GM23338 (cell line): ENCODE measurements around the gene PGM2. TPM values are rescaled to one million over a fixed set of nuclear protein-coding genes. Genes with fewer than 3 reads are reported as not detected.

ENCODE experiments used
- ATAC-seq: fragments of 200-7000 bp; cut with Tn5 transposase; 3 replicates; pipeline ENCODE4 v1.9.1; 2020
- DNase-seq: peaks from one replicate; pipeline ENCODE4 v3.0.0-alpha.2; 2015; ENCODE audit warnings: low spot score
- H2AFZ ChIP-seq: fragments of 200-600 bp; sonication (generic); 2 replicates; pipeline ENCODE4 v1.8.0; 2016; ENCODE audit warnings: antibody characterized with exemption, mild to moderate bottlenecking, moderate library complexity
- H3F3A ChIP-seq: fragments of 200-600 bp; sonication (generic); replicated peaks from 2 replicates; pipeline ENCODE4 v1.8.0; 2017; ENCODE audit warnings: antibody characterized with exemption, mixed run types, low read depth
- H3K27ac ChIP-seq: fragments of 200-600 bp; sonication (generic); 2 replicates; pipeline ENCODE4 v1.6.1; 2016; ENCODE audit warnings: low read depth
- H3K27me3 ChIP-seq: fragments of 200-600 bp; sonication (generic); 2 replicates; pipeline ENCODE4 v1.8.0; 2016; ENCODE audit warnings: mild to moderate bottlenecking, mixed run types, moderate library complexity; ENCODE audit not compliant: insufficient read depth
- H3K36me3 ChIP-seq: fragments of 200-600 bp; sonication (generic); 2 replicates; pipeline ENCODE4 v1.8.0; 2016; ENCODE audit warnings: mild to moderate bottlenecking; ENCODE audit not compliant: insufficient read depth
- H3K4me1 ChIP-seq: fragments of 200-600 bp; sonication (generic); 2 replicates; pipeline ENCODE4 v1.8.0; 2016; ENCODE audit warnings: mild to moderate bottlenecking, moderate library complexity; ENCODE audit not compliant: insufficient read depth
- H3K4me2 ChIP-seq: fragments of 200-600 bp; sonication (generic); 2 replicates; pipeline ENCODE4 v1.7.1; 2017; ENCODE audit warnings: mixed run types
- H3K4me3 ChIP-seq: fragments of 200-600 bp; sonication (generic); 2 replicates; pipeline ENCODE4 v1.6.1; 2016; ENCODE audit warnings: mixed run types
- H3K79me2 ChIP-seq: fragments of 200-600 bp; sonication (generic); replicated peaks from 2 replicates; pipeline ENCODE4 v1.8.0; 2017; ENCODE audit warnings: mild to moderate bottlenecking; ENCODE audit not compliant: insufficient read depth
- H3K9me2 ChIP-seq: fragments of 200-600 bp; sonication (generic); 2 replicates; pipeline ENCODE4 v1.8.0; 2017; ENCODE audit not compliant: insufficient read depth
- H4K20me1 ChIP-seq: fragments of 200-600 bp; sonication (generic); replicated peaks from 2 replicates; pipeline ENCODE4 v1.8.0; 2017; ENCODE audit warnings: mild to moderate bottlenecking; ENCODE audit not compliant: insufficient read depth
- H3K27ac Mint-ChIP-seq: 2 replicates; pipeline ENCODE4 v1.8.0; 2020; ENCODE audit warnings: inconsistent platforms, mild to moderate bottlenecking, moderate library complexity, mixed read lengths
- H3K27me3 Mint-ChIP-seq: 3 replicates; pipeline ENCODE4 v1.8.0; 2022; ENCODE audit warnings: low read depth, mild to moderate bottlenecking, moderate library complexity, mixed read lengths, inconsistent platforms; ENCODE audit not compliant: insufficient read depth, poor library complexity
- H3K36me3 Mint-ChIP-seq: 3 replicates; pipeline ENCODE4 v1.8.0; 2021; ENCODE audit warnings: low read depth, mild to moderate bottlenecking, inconsistent platforms, moderate library complexity, mixed read lengths
- H3K4me1 Mint-ChIP-seq: 3 replicates; pipeline ENCODE4 v1.8.0; 2020; ENCODE audit warnings: mild to moderate bottlenecking, inconsistent platforms, mixed read lengths
- H3K4me3 Mint-ChIP-seq: 3 replicates; pipeline ENCODE4 v1.8.0; 2021; ENCODE audit warnings: moderate library complexity, mild to moderate bottlenecking, inconsistent platforms, mixed read lengths
- H3K9me3 Mint-ChIP-seq: 3 replicates; pipeline ENCODE4 v1.8.0; 2020; ENCODE audit warnings: moderate library complexity, mild to moderate bottlenecking, inconsistent platforms, mixed read lengths
- CREB1 ChIP-seq: fragments of 250-450 bp; sonication (Bioruptor Pico); IDR thresholded peaks from 2 replicates; pipeline ENCODE4 v1.5.0; 2020; ENCODE audit warnings: low read depth, mild to moderate bottlenecking, moderate library complexity
- ETS1 ChIP-seq: IDR thresholded peaks from 2 replicates; pipeline ENCODE4 v1.6.1; 2016; ENCODE audit warnings: antibody characterized with exemption
- EZH2 ChIP-seq: fragments of 200-600 bp; sonication (generic); IDR thresholded peaks from one replicate; pipeline ENCODE4 v1.8.0; 2017; ENCODE audit warnings: antibody characterized with exemption, mild to moderate bottlenecking, low read depth; ENCODE audit not compliant: unreplicated experiment
- EZH2phosphoT487 ChIP-seq: fragments of 200-600 bp; sonication (generic); IDR thresholded peaks from one replicate; pipeline ENCODE4 v1.8.1; 2018; ENCODE audit warnings: antibody characterized with exemption; ENCODE audit not compliant: unreplicated experiment
- JUNB ChIP-seq: IDR thresholded peaks from one replicate; pipeline ENCODE4 v1.6.1; 2016; ENCODE audit warnings: antibody characterized with exemption; ENCODE audit not compliant: unreplicated experiment
- NANOG ChIP-seq: IDR thresholded peaks from 2 replicates; pipeline ENCODE4 v1.6.1; 2016; ENCODE audit warnings: antibody characterized with exemption, borderline replicate concordance
- POLR2AphosphoS5 ChIP-seq: IDR thresholded peaks from 2 replicates; pipeline ENCODE4 v1.6.1; 2016; ENCODE audit warnings: antibody characterized with exemption, low read depth
- STAT1 ChIP-seq: IDR thresholded peaks from one replicate; pipeline ENCODE4 v1.6.1; 2016; ENCODE audit warnings: antibody characterized with exemption; ENCODE audit not compliant: unreplicated experiment
- ZNF114 ChIP-seq: fragments of 250-450 bp; sonication (Bioruptor Pico); IDR thresholded peaks from 2 replicates; pipeline ENCODE4 v1.5.0; 2020; ENCODE audit warnings: mild to moderate bottlenecking, moderate library complexity
- ZNF331 ChIP-seq: fragments of 250-450 bp; sonication (Bioruptor Pico); IDR thresholded peaks from 2 replicates; pipeline ENCODE4 v1.5.0; 2020; ENCODE audit warnings: low read depth, mild to moderate bottlenecking, moderate library complexity
- ZNF462 ChIP-seq: fragments of 250-450 bp; sonication (Bioruptor Pico); IDR thresholded peaks from 2 replicates; pipeline ENCODE4 v1.5.0; 2020; ENCODE audit warnings: mild to moderate bottlenecking, moderate library complexity
- polyA plus RNA-seq: library from polyadenylated mRNA; unstranded; fragments of >200 nt; fragmentation: Nextera tagmentation; extraction: Ambion mirVana; gene quantifications from 2 replicates; pipeline ENCODE4 v1.2.1, GENCODE V29; 2016
- total RNA-seq: library from RNA; depleted of rRNA; stranded (reverse); fragments of >200 nt; shearing (Covaris generic); gene quantifications from 2 replicates; pipeline ENCODE4 v1.2.3, GENCODE V29; 2014
- TF ChIP-seq, protein P1 (sequence below): IDR thresholded peaks from one replicate; pipeline ENCODE4 v1.6.1; 2018; ENCODE audit warnings: antibody characterized with exemption; ENCODE audit not compliant: unreplicated experiment
- TF ChIP-seq, protein P2 (sequence below), 2 experiments: fragments of 200-600 bp in 1 of 2; sonication (generic) in 1 of 2; conservative IDR thresholded peaks; 2 replicates each; pipeline versions ENCODE4 v1.5.1 to v1.6.1; 2016 to 2017; ENCODE audit warnings: antibody characterized with exemption in 2 of 2, low read depth in 2 of 2, mild to moderate bottlenecking in 2 of 2, moderate library complexity in 1 of 2

The PGM2 gene
- total and polyA plus RNA-seq, 2 experiments from 2014 or later = 11.4 to 30.8 TPM

DNA sequence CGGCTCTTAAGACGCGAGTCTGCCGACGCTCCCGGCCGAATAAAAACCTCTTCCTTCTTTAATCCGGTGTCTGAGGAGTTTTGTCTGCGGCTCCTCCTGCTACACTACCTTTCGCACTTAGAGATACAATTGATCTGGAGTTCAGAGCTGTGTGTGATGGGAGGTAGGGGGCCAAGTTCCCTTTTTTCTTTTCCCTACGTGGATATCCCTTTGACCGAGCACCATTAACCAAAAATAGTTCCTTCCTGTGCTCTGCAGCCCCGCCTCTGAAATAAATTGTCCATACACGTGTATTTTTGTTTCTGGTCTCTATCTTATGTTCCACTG, 555 bp upstream of the PGM2 start:
- peak overlapping the region; percentile 83 for H2AFZ ChIP-seq
- H3K27ac ChIP-seq = no peak overlapping the region
- H3K4me1 ChIP-seq = peaks cover 12% of the 10 kb centered on the region
- Mint-ChIP-seq H3K27me3 (peaks cover 13% of the 10 kb centered on the region), H3K4me3 (peak overlapping the region; percentile 78), H3K4me1 (peaks cover 18% of the 10 kb centered on the region), H3K27ac (peak overlapping the region; percentile 77), H3K9me3 (no peaks in the 10 kb centered on the region), H3K36me3 (peaks cover 13% of the 10 kb centered on the region)
- no peaks in the 10 kb centered on the region; the same call in none of the 2 replicates for H4K20me1 ChIP-seq
- peak overlapping the region; percentile 56 for H3K4me3 ChIP-seq
- peaks cover 9% of the 10 kb centered on the region; the same call in 1 of the 2 replicates for H3K36me3 ChIP-seq
- H3F3A ChIP-seq = no peaks in the 10 kb centered on the region; the same call in 1 of the 2 replicates
- 0 out of 2 replicates have a peak, but pooled peaks cover 3% of the 10 kb centered on the region for H3K9me2 ChIP-seq
- H3K27me3 ChIP-seq = peaks cover 20% of the 10 kb centered on the region
- peak overlapping the region; percentile 73 for H3K4me2 ChIP-seq
- TF ChIP-seq, protein P1, sequence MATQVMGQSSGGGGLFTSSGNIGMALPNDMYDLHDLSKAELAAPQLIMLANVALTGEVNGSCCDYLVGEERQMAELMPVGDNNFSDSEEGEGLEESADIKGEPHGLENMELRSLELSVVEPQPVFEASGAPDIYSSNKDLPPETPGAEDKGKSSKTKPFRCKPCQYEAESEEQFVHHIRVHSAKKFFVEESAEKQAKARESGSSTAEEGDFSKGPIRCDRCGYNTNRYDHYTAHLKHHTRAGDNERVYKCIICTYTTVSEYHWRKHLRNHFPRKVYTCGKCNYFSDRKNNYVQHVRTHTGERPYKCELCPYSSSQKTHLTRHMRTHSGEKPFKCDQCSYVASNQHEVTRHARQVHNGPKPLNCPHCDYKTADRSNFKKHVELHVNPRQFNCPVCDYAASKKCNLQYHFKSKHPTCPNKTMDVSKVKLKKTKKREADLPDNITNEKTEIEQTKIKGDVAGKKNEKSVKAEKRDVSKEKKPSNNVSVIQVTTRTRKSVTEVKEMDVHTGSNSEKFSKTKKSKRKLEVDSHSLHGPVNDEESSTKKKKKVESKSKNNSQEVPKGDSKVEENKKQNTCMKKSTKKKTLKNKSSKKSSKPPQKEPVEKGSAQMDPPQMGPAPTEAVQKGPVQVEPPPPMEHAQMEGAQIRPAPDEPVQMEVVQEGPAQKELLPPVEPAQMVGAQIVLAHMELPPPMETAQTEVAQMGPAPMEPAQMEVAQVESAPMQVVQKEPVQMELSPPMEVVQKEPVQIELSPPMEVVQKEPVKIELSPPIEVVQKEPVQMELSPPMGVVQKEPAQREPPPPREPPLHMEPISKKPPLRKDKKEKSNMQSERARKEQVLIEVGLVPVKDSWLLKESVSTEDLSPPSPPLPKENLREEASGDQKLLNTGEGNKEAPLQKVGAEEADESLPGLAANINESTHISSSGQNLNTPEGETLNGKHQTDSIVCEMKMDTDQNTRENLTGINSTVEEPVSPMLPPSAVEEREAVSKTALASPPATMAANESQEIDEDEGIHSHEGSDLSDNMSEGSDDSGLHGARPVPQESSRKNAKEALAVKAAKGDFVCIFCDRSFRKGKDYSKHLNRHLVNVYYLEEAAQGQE = no peak
- TF ChIP-seq NANOG (no peak), STAT1 (no peak), EZH2phosphoT487 (no peak), ZNF462 (no peak), ZNF114 (no peak), ZNF331 (no peak), ETS1 (no peak), CREB1 (CRISPR knock-in tag) (no peak), POLR2AphosphoS5 (no peak), EZH2 (no peak), JUNB (no peak)
- TF ChIP-seq, protein P2, sequence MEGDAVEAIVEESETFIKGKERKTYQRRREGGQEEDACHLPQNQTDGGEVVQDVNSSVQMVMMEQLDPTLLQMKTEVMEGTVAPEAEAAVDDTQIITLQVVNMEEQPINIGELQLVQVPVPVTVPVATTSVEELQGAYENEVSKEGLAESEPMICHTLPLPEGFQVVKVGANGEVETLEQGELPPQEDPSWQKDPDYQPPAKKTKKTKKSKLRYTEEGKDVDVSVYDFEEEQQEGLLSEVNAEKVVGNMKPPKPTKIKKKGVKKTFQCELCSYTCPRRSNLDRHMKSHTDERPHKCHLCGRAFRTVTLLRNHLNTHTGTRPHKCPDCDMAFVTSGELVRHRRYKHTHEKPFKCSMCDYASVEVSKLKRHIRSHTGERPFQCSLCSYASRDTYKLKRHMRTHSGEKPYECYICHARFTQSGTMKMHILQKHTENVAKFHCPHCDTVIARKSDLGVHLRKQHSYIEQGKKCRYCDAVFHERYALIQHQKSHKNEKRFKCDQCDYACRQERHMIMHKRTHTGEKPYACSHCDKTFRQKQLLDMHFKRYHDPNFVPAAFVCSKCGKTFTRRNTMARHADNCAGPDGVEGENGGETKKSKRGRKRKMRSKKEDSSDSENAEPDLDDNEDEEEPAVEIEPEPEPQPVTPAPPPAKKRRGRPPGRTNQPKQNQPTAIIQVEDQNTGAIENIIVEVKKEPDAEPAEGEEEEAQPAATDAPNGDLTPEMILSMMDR (conservative IDR thresholded peaks at IDR 0.05; ENCODE audit: low read depth in 2 of 2) = no peak
- peak; percentile 37 for DNase-seq
- peak; percentile 11 for ATAC-seq
- peaks cover 14% of the 10 kb centered on the region for H3K79me2 ChIP-seq
